ENCODE results near the gene AVEN. TPM values are rescaled to one million over a fixed set of nuclear protein-coding genes. Genes with fewer than 3 reads are reported as not detected.

The AVEN gene
- total and polyA plus RNA-seq, 2 donors (not counting 3 experiments of a cell fraction or from before 2014, with no cell fraction given) = 7.7 to 23.3 TPM

GRCh38 chr15:33882921-33883320, 156.1 kb downstream of the AVEN start:
- intact Hi-C loops (cut with micrococcal nuclease) (no loop called here), dilution Hi-C loops (cut with MboI; ENCODE audit: extremely low pct_ligation_motif_present, low sequenced_read_pairs) (no loop called here)
- no peaks in the 10 kb centered on the region for H3K4me1 ChIP-seq (ENCODE audit: control insufficient read depth, extremely low read depth, insufficient read depth, low read length)
- H3K4me3 ChIP-seq (replicated peaks in 1 of 3; ENCODE audit: insufficient read depth in 1 of 3, low read depth in 1 of 3, low read length in 3 of 3) = no peak overlapping the region
- H3K36me3 ChIP-seq (ENCODE audit: control insufficient read depth in 2 of 2, extremely low read depth in 1 of 2, insufficient read depth in 2 of 2, low read length in 2 of 2) = no peaks in the 10 kb centered on the region
- no peaks in the 10 kb centered on the region for H3K9me1 ChIP-seq (replicated peaks; ENCODE audit: control insufficient read depth, extremely low read depth, insufficient read depth, low read length)
- H3K9ac ChIP-seq (replicated peaks; ENCODE audit: extremely low read depth, insufficient read depth, low read length) = no peak overlapping the region
- TF ChIP-seq MYC (IDR thresholded peaks at IDR 0.05; ENCODE audit: low read depth, low read length) = no peak
- TF ChIP-seq FOS (IDR thresholded peaks at IDR 0.05; ENCODE audit: borderline replicate concordance, insufficient read depth, low read length) = no peak
- TF ChIP-seq POLR2AphosphoS5 (IDR thresholded peaks at IDR 0.05; ENCODE audit: insufficient read depth, low read depth, low read length) = no peak
- TF ChIP-seq, protein P1, sequence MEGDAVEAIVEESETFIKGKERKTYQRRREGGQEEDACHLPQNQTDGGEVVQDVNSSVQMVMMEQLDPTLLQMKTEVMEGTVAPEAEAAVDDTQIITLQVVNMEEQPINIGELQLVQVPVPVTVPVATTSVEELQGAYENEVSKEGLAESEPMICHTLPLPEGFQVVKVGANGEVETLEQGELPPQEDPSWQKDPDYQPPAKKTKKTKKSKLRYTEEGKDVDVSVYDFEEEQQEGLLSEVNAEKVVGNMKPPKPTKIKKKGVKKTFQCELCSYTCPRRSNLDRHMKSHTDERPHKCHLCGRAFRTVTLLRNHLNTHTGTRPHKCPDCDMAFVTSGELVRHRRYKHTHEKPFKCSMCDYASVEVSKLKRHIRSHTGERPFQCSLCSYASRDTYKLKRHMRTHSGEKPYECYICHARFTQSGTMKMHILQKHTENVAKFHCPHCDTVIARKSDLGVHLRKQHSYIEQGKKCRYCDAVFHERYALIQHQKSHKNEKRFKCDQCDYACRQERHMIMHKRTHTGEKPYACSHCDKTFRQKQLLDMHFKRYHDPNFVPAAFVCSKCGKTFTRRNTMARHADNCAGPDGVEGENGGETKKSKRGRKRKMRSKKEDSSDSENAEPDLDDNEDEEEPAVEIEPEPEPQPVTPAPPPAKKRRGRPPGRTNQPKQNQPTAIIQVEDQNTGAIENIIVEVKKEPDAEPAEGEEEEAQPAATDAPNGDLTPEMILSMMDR (IDR thresholded peaks at IDR 0.05; ENCODE audit: extremely low read depth in 1 of 2, insufficient read depth in 1 of 2, low read depth in 1 of 2, low read length in 2 of 2) = no peak
- no peak for TF ChIP-seq JUN (IDR thresholded peaks at IDR 0.05; ENCODE audit: borderline replicate concordance, insufficient read depth, insufficient read length, low read depth)
- TF ChIP-seq POLR2A (IDR thresholded peaks at IDR 0.05; ENCODE audit: low read depth, low read length) = no peak
- no peak for TF ChIP-seq GATA2 (IDR thresholded peaks at IDR 0.05; ENCODE audit: insufficient read depth, insufficient read length, low read depth, low read length)
- no peak for TF ChIP-seq EZH2 (IDR thresholded peaks at IDR 0.05; ENCODE audit: borderline replicate concordance, low read depth, low read length, severe bottlenecking)
- TF ChIP-seq MAX (IDR thresholded peaks at IDR 0.05; ENCODE audit: insufficient read depth, insufficient read length) = no peak
- ChIA-PET POLR2A (no interaction called here), CTCF (no interaction called here)
- H3K79me2 ChIP-seq (ENCODE audit: control insufficient read depth, insufficient read depth, low read length) = no peaks in the 10 kb centered on the region
- H3K4me2 ChIP-seq (ENCODE audit: insufficient read depth, low read length) = no peak overlapping the region
- no peak for DNase-seq (ENCODE audit: low read depth, low spot score)
- H3K9me3 ChIP-seq (replicated peaks; ENCODE audit: control insufficient read depth, insufficient read depth, low read length) = no peaks in the 10 kb centered on the region
- no peaks in the 10 kb centered on the region for H3K27me3 ChIP-seq (ENCODE audit: control insufficient read depth in 2 of 2, insufficient read depth in 2 of 2, low read length in 2 of 2)
- no peak overlapping the region for H3K27ac ChIP-seq (ENCODE audit: insufficient read depth, low read depth, low read length)
- no peak for FAIRE-seq
- BruUV-seq (replicated peaks) = no TSS peak
- H4K20me1 ChIP-seq (replicated peaks; ENCODE audit: control insufficient read depth, extremely low read depth, insufficient read depth, low read length) = peaks cover 2% of the 10 kb centered on the region
- no peak overlapping the region for H2AFZ ChIP-seq (ENCODE audit: low read depth, low read length)

Data from endothelial cell of umbilical vein (primary cell).